OCI-LY7 (cell line): ENCODE results near the gene GAL. TPM values are rescaled to one million over a fixed set of nuclear protein-coding genes. Genes with fewer than 3 reads are reported as not detected.

Experiments
- BruUV-seq: library from RNA; stranded (reverse); fragments of 400-500 nt; replicated peaks from 2 replicates; lab custom pipeline; 2021; lab: Mats Ljungman, UMichigan
- CTCF ChIA-PET: fragments of 300-600 bp; sonication (Branson Sonifier 250); formaldehyde crosslinking; loops from one replicate; lab custom pipeline; 2022; ENCODE audit warnings: antibody characterized with exemption; ENCODE audit not compliant: unreplicated experiment; lab: Charles Lee
- POLR2A ChIA-PET: fragments of 300-600 bp; sonication (Branson Sonifier 250); formaldehyde crosslinking; loops from one replicate; lab custom pipeline; 2022; ENCODE audit warnings: antibody characterized with exemption; lab: Charles Lee
- DNase-seq: peaks from one replicate; pipeline ENCODE4 v3.0.0-alpha.2; 2015; ENCODE audit warnings: low spot score
- H2AFZ ChIP-seq: fragments of 200-600 bp; sonication (generic), shearing (Covaris generic); 2 replicates; pipeline ENCODE4 v1.6.1; 2014; ENCODE audit warnings: mild to moderate bottlenecking, antibody characterized with exemption, low read length, moderate library complexity
- H3K27ac ChIP-seq: fragments of 200-600 bp; sonication (generic); 2 replicates; pipeline ENCODE4 v1.5.1; 2014; ENCODE audit warnings: mixed run types, low read depth, mild to moderate bottlenecking, moderate library complexity, low read length, inconsistent platforms; ENCODE audit not compliant: poor library complexity, severe bottlenecking
- H3K36me3 ChIP-seq: fragments of 200-600 bp; sonication (generic); 2 replicates; pipeline ENCODE4 v1.6.1; 2014; ENCODE audit warnings: mild to moderate bottlenecking, antibody characterized with exemption, low read length, moderate library complexity, mixed read lengths; ENCODE audit not compliant: insufficient read depth
- H3K4me1 ChIP-seq: fragments of 200-600 bp; sonication (generic); 2 replicates; pipeline ENCODE4 v1.5.1; 2014; ENCODE audit warnings: mild to moderate bottlenecking, low read length; ENCODE audit not compliant: insufficient read depth, poor library complexity, severe bottlenecking
- H3K4me2 ChIP-seq: fragments of 200-600 bp; sonication (generic); 2 replicates; pipeline ENCODE4 v1.6.1; 2014; ENCODE audit warnings: mild to moderate bottlenecking, low read length
- H3K4me3 ChIP-seq: fragments of 200-600 bp; sonication (generic); 2 replicates; pipeline ENCODE4 v1.5.1; 2014; ENCODE audit warnings: mild to moderate bottlenecking, low read depth, low read length; ENCODE audit not compliant: poor library complexity, severe bottlenecking
- H3K79me2 ChIP-seq: fragments of 200-600 bp; sonication (generic); 2 replicates; pipeline ENCODE4 v1.6.1; 2016; ENCODE audit warnings: low read depth, mild to moderate bottlenecking, low read length, moderate library complexity, mixed read lengths; ENCODE audit not compliant: insufficient read depth
- H3K9me2 ChIP-seq: fragments of 200-600 bp; sonication (generic); 2 replicates; pipeline ENCODE4 v1.6.1; 2016; ENCODE audit warnings: mild to moderate bottlenecking, low read length, mixed read lengths; ENCODE audit not compliant: insufficient read depth
- H3K9me3 ChIP-seq: fragments of 200-600 bp; sonication (generic); 2 replicates; pipeline ENCODE4 v1.6.1; 2014; ENCODE audit warnings: mild to moderate bottlenecking, mixed run types, low read length, mixed read lengths
- H4K20me1 ChIP-seq: fragments of 200-600 bp; sonication (generic); 2 replicates; pipeline ENCODE4 v1.6.1; 2014; ENCODE audit warnings: mild to moderate bottlenecking, antibody characterized with exemption, low read length, moderate library complexity, mixed read lengths; ENCODE audit not compliant: insufficient read depth
- CTCF ChIP-seq: fragments of 200-600 bp; sonication (generic); conservative IDR thresholded peaks from 2 replicates; pipeline ENCODE4 v1.5.1; 2014; ENCODE audit warnings: mild to moderate bottlenecking, antibody characterized with exemption, low read length, moderate library complexity, mixed read lengths
- EZH2phosphoT487 ChIP-seq: fragments of 200-600 bp; sonication (generic); IDR thresholded peaks from 2 replicates; pipeline ENCODE4 v1.6.1; 2018; ENCODE audit warnings: low read depth, borderline replicate concordance, mild to moderate bottlenecking, mixed run types, antibody characterized with exemption, low read length, moderate library complexity, mixed read lengths
- intact Hi-C: fragments of 100-400 bp; cut with micrococcal nuclease; formaldehyde crosslinking; loops from one replicate; pipeline ENCODE4 v1.10.0; 2022; ENCODE audit not compliant: unreplicated experiment
- total RNA-seq, 2 experiments: library from RNA; depleted of rRNA in 1 of 2; stranded (reverse); fragments of >200 nt in 1 of 2; shearing (Covaris generic) in 1 of 2; gene quantifications; 2 replicates each; pipeline ENCODE4 v1.2.3, GENCODE V29; 2014 to 2022

GAL gene
- total RNA-seq, 2 experiments from 2014 or later, result not detected

- Histone ChIP-seq H3K4me2 (no peak overlapping the region), H3K79me2 (no peaks in the 10 kb centered on the region), H4K20me1 (no peaks in the 10 kb centered on the region), H3K36me3 (no peaks in the 10 kb centered on the region), H3K9me2 (no peaks in the 10 kb centered on the region), H3K4me1 (no peaks in the 10 kb centered on the region), H2AFZ (no peak overlapping the region), H3K4me3 (no peak overlapping the region), H3K27ac (no peak overlapping the region), H3K9me3 (no peaks in the 10 kb centered on the region)
- intact Hi-C loops, result no loop called here
- TF ChIP-seq EZH2phosphoT487 (no peak), CTCF (no peak)
- ChIA-PET CTCF (no interaction called here), POLR2A (no interaction called here)
- no peak for DNase-seq
- BruUV-seq, result no TSS peak
These were observed 10.9 kb upstream of the GAL start for GRCh38 chr11:68673306-68673945.

- Histone ChIP-seq H3K4me3 (no peak overlapping the region), H4K20me1 (no peaks in the 10 kb centered on the region), H3K9me3 (no peaks in the 10 kb centered on the region), H2AFZ (no peak overlapping the region), H3K79me2 (no peaks in the 10 kb centered on the region), H3K36me3 (no peaks in the 10 kb centered on the region), H3K4me2 (no peak overlapping the region), H3K4me1 (no peaks in the 10 kb centered on the region), H3K27ac (no peak overlapping the region), H3K9me2 (no peaks in the 10 kb centered on the region)
- no peak for TF ChIP-seq EZH2phosphoT487
- TF ChIP-seq CTCF, result no peak
- POLR2A ChIA-PET, result no interaction called here
- CTCF ChIA-PET, result no interaction called here
- no peak for DNase-seq
- no TSS peak for BruUV-seq
- intact Hi-C loops, result no loop called here
These were observed 10.4 kb upstream of the GAL start for GRCh38 chr11:68673991-68674390.

GRCh38 chr11:68674461-68674860 is 9.9 kb upstream of the GAL start:
- TF ChIP-seq EZH2phosphoT487, result no peak
- no peak for TF ChIP-seq CTCF
- BruUV-seq, result no TSS peak
- H2AFZ ChIP-seq, result no peak overlapping the region
- ChIA-PET CTCF (no interaction called here), POLR2A (no interaction called here)
- H3K4me1 ChIP-seq, result no peaks in the 10 kb centered on the region
- H3K4me2 ChIP-seq, result no peak overlapping the region
- no peaks in the 10 kb centered on the region for H3K79me2 ChIP-seq
- no peak overlapping the region for H3K27ac ChIP-seq
- H4K20me1 ChIP-seq, result no peaks in the 10 kb centered on the region
- DNase-seq, result no peak
- H3K4me3 ChIP-seq, result no peak overlapping the region
- H3K9me3 ChIP-seq, result no peaks in the 10 kb centered on the region
- H3K9me2 ChIP-seq, result no peaks in the 10 kb centered on the region
- intact Hi-C loops, result no loop called here
- no peaks in the 10 kb centered on the region for H3K36me3 ChIP-seq
